Left ventricle myocardium inferior (tissue), 1 donor: Measurements from ENCODE around the gene PCDHGB3. TPM values are rescaled to one million over a fixed set of nuclear protein-coding genes. Genes with fewer than 3 reads are reported as not detected.
"Not testable (repeated sequence)": the region's sequence is repeated elsewhere in the genome, so short reads cannot be mapped to it uniquely, and the experiment has no call there.

Source experiments
- DNase-seq: peaks from one replicate; pipeline ENCODE4 v3.0.0-alpha.2; 2020
- H3K27ac ChIP-seq: fragments of 200-600 bp; replicated peaks from 2 replicates; pipeline ENCODE4 v1.8.0; 2021
- H3K27me3 ChIP-seq: fragments of 200-600 bp; 2 replicates; pipeline ENCODE4 v1.8.0; 2021; ENCODE audit warnings: low read depth
- H3K36me3 ChIP-seq: fragments of 200-600 bp; 2 replicates; pipeline ENCODE4 v1.8.0; 2021
- H3K4me1 ChIP-seq: fragments of 200-600 bp; 2 replicates; pipeline ENCODE4 v1.8.0; 2021
- H3K4me3 ChIP-seq: fragments of 200-600 bp; 2 replicates; pipeline ENCODE4 v1.8.0; 2021; ENCODE audit warnings: mild to moderate bottlenecking, moderate library complexity
- H3K9me3 ChIP-seq: fragments of 200-600 bp; replicated peaks from 2 replicates; pipeline ENCODE4 v1.8.0; 2021
- intact Hi-C: fragments of 100-400 bp; cut with micrococcal nuclease; formaldehyde crosslinking; loops from one replicate; pipeline ENCODE4 v1.11.0; 2022
- total RNA-seq: library from RNA; stranded (reverse); fragmentation: NEBNext Ultra II Directional; extraction: Animal tissue kit (Norgen Biotek cat#: 25700); gene quantifications from one replicate; pipeline ENCODE4 v1.2.1, GENCODE V29; 2021
- TF ChIP-seq, protein P1 (sequence below): fragments of 200-600 bp; IDR thresholded peaks from 2 replicates; pipeline ENCODE4 v1.8.0; 2021; ENCODE audit warnings: antibody characterized with exemption, mild to moderate bottlenecking, borderline replicate concordance
- donor health status: DM: no; HTN: yes; CAD: no; lungs with severe emphysema.

Gene PCDHGB3
- total RNA-seq, 1 donor from 2014 or later: 6.3 TPM

DNA sequence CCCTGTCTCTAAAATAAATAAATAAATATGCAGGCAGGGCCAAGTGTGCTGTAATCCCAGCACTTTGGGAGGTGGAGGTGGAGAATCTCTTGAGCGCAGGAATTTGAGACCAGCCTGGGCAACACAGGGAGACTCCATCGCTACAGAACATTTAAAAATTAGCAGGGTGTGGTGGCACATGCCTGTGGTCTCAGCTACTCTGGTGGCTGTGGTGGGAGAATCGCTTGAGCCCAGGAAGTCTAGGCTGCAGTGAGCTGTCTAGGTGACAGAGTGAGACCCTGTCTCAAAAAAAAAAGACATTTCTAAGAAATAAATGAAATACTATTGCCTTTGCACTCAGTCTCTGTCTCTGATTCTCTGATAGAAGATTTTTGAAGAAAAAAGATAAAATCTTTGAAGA lies 41.5 kb downstream of the PCDHGB3 start:
- H3K27me3 ChIP-seq: no peaks in the 10 kb centered on the region
- no peak for DNase-seq
- TF ChIP-seq, protein P1, sequence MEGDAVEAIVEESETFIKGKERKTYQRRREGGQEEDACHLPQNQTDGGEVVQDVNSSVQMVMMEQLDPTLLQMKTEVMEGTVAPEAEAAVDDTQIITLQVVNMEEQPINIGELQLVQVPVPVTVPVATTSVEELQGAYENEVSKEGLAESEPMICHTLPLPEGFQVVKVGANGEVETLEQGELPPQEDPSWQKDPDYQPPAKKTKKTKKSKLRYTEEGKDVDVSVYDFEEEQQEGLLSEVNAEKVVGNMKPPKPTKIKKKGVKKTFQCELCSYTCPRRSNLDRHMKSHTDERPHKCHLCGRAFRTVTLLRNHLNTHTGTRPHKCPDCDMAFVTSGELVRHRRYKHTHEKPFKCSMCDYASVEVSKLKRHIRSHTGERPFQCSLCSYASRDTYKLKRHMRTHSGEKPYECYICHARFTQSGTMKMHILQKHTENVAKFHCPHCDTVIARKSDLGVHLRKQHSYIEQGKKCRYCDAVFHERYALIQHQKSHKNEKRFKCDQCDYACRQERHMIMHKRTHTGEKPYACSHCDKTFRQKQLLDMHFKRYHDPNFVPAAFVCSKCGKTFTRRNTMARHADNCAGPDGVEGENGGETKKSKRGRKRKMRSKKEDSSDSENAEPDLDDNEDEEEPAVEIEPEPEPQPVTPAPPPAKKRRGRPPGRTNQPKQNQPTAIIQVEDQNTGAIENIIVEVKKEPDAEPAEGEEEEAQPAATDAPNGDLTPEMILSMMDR: no peak
- H3K9me3 ChIP-seq: peaks cover 100% of the 10 kb centered on the region
- H3K4me3 ChIP-seq: no peak overlapping the region
- H3K4me1 ChIP-seq: peaks cover 36% of the 10 kb centered on the region
- peaks cover 41% of the 10 kb centered on the region for H3K36me3 ChIP-seq
- H3K27ac ChIP-seq: no peak overlapping the region
- intact Hi-C loops: loop anchor here (10.0 kb wide), 1 partner anchor 143 kb away; no protein-coding TSS in a partner anchor

DNA sequence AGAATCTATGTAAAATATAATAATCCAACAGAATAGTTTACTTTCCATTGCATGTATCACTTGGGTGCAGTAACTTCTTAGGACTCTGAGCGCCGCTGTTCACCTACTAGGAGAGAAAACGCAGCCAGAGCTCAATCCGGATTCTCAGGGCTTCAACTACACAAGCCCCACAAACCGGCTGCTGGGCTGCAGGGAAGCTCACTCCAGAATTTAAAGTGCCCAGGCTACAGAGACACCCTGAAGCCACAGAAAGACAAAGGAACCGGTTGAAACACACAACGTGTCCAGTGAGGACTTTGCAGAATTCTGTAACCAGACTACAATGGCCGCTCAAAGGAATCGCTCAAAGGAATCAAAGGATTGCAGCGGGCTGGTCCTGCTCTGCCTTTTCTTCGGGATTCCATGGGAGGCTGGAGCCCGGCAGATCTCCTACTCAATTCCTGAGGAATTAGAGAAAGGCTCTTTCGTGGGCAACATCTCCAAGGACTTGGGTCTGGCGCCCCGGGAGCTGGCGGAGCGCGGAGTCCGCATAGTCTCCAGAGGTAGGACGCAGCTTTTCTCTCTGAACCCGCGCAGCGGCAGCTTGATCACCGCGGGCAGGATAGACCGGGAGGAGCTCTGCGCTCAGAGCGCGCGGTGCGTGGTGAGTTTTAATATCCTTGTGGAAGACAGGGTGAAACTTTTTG lies 43.0 kb downstream of the PCDHGB3 start, which contains the start of gene PCDHGA10:
TSS of gene PCDHGA10 (plus strand) at position 134 of the 686 bp plus-strand sequence. CDS start at position 323, 189 bp downstream.
- intact Hi-C loops: loop anchor here (10.0 kb wide), 1 partner anchor 142 kb away; no protein-coding TSS in a partner anchor
- H3K4me3 ChIP-seq: peak within 1 kb of the TSS; percentile 54
- no peaks in the 10 kb centered on the region for H3K27me3 ChIP-seq
- H3K4me1 ChIP-seq: peaks cover 46% of the 10 kb centered on the region
- DNase-seq: no peak
- peak within 1 kb of the TSS; percentile 50 for H3K27ac ChIP-seq
- peaks cover 41% of the 10 kb centered on the region for H3K36me3 ChIP-seq
- TF ChIP-seq, protein P1: peak; percentile 66
- peaks cover 99% of the 10 kb centered on the region for H3K9me3 ChIP-seq

DNA sequence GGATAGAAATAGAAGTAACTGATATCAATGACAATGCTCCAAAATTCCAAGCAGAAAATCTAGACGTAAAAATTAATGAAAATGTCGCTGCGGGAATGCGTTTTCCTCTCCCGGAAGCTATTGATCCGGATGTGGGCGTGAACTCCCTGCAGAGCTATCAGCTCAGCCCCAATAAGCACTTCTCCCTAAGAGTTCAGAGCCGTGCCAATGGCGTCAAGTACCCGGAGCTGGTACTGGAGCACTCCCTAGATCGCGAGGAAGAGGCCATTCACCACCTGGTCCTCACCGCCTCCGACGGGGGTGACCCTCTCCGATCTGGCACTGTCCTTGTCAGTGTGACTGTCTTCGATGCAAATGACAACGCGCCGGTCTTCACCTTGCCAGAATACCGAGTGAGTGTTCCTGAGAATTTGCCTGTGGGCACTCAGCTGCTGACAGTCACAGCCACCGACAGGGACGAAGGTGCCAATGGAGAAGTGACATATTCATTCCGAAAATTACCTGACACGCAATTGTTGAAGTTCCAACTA lies 43.6 kb downstream of the PCDHGB3 start:
- peak overlapping the region; percentile 50 for H3K27ac ChIP-seq
- peaks cover 52% of the 10 kb centered on the region for H3K4me1 ChIP-seq
- TF ChIP-seq, protein P1: no peak
- no peak for DNase-seq
- H3K36me3 ChIP-seq: peaks cover 44% of the 10 kb centered on the region
- intact Hi-C loops: loop anchor here (10.0 kb wide), 1 partner anchor 141 kb away; no protein-coding TSS in a partner anchor
- H3K27me3 ChIP-seq: no peaks in the 10 kb centered on the region
- peak overlapping the region; percentile 54 for H3K4me3 ChIP-seq
- peaks cover 99% of the 10 kb centered on the region for H3K9me3 ChIP-seq

DNA sequence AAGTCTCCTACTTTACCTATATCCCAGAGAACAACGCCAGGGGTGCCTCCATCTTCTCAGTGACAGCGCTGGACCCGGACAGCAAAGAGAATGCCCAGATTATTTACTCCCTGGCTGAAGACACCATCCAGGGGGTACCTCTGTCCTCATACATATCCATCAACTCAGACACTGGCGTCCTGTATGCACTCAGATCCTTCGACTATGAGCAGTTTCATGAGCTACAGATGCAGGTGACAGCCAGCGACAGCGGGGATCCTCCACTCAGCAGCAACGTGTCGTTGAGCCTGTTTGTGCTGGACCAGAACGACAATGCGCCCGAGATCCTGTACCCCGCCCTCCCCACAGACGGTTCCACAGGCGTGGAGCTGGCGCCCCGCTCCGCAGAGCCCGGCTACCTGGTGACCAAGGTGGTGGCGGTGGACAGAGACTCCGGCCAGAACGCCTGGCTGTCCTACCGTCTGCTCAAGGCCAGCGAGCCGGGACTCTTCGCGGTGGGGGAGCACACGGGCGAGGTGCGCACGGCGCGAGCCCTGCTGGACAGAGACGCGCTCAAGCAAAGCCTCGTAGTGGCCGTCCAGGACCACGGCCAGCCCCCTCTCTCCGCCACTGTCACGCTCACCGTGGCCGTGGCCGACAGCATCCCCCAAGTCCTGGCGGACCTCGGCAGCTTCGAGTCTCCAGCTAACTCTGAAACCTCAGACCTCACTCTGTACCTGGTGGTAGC lies 44.7 kb downstream of the PCDHGB3 start:
- not testable (repeated sequence) for H3K4me3 ChIP-seq, DNase-seq, H3K27me3 ChIP-seq, H3K27ac ChIP-seq
- intact Hi-C loops: loop anchor here (10.0 kb wide), 1 partner anchor 140 kb away; no protein-coding TSS in a partner anchor
- H3K4me1 ChIP-seq: peaks cover 57% of the 10 kb centered on the region
- H3K36me3 ChIP-seq: peaks cover 49% of the 10 kb centered on the region
- H3K9me3 ChIP-seq: peaks cover 99% of the 10 kb centered on the region

DNA sequence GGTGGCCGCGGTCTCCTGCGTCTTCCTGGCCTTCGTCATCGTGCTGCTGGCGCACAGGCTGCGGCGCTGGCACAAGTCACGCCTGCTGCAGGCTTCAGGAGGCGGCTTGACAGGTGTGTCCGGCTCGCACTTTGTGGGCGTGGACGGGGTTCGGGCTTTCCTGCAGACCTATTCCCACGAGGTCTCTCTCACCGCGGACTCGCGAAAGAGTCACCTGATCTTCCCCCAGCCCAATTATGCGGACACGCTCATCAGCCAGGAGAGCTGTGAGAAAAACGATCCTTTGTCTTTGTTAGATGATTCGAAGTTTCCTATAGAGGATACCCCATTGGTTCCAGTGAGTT lies 45.2 kb downstream of the PCDHGB3 start:
- H3K36me3 ChIP-seq: peaks cover 48% of the 10 kb centered on the region
- peaks cover 99% of the 10 kb centered on the region for H3K9me3 ChIP-seq
- not testable (repeated sequence) for H3K27ac ChIP-seq, H3K4me3 ChIP-seq, H3K27me3 ChIP-seq, DNase-seq
- intact Hi-C loops: loop anchor here (10.0 kb wide), 1 partner anchor 140 kb away; no protein-coding TSS in a partner anchor
- peaks cover 59% of the 10 kb centered on the region for H3K4me1 ChIP-seq

DNA sequence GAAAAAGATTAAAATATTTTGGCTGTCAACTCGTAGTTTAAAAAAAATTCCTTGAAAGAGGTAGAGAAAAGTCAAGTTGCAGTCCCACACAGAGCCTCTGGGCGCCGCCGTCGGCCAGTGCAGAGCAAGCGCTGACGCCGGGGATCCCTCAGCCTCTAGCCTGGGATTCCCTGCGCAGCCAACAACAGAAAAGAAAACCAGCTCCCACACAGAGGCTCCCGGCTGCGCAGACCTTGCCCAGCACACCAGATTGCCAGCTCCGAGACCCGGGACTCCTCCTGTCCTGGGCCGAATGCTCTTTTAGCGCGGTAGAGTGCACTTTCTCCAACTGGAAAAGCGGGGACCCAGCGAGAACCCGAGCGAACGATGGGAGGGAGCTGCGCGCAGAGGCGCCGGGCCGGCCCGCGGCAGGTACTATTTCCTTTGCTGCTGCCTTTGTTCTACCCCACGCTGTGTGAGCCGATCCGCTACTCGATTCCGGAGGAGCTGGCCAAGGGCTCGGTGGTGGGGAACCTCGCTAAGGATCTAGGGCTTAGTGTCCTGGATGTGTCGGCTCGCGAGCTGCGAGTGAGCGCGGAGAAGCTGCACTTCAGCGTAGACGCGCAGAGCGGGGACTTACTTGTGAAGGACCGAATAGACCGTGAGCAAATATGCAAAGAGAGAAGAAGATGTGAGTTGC lies 47.6 kb downstream of the PCDHGB3 start, which contains the start of gene PCDHGB7:
TSS of gene PCDHGB7 (plus strand) at position 184 of the 679 bp plus-strand sequence. CDS start at position 367, 183 bp downstream.
- Histone ChIP-seq H3K36me3 (peaks cover 49% of the 10 kb centered on the region), H3K4me1 (peaks cover 53% of the 10 kb centered on the region), H3K9me3 (peaks cover 99% of the 10 kb centered on the region), H3K4me3 (peak within 1 kb of the TSS; percentile 66), H3K27ac (peak within 1 kb of the TSS; percentile 79)
- H3K27me3 ChIP-seq: not testable (repeated sequence)
- DNase-seq: peak; percentile 81
- TF ChIP-seq, protein P1: peak; percentile 85
- intact Hi-C loops: loop anchor here (10.0 kb wide), 1 partner anchor 137 kb away; no protein-coding TSS in a partner anchor
